Stimulated activated CD4-positive, alpha-beta T cell treated with anti-CD3 and anti-CD28 coated beads, Interleukin-2, amount 100 ng/mL, for 4 hours (primary cell): ENCODE results near the gene SUMO3.

Source experiments
- DNase-seq: peaks from one replicate; pipeline ENCODE4 v3.0.0-alpha.2; 2020; ENCODE audit warnings: low read depth

SUMO3 gene

GRCh38 chr21:44828362-44829056 lies 10.6 kb upstream of the SUMO3 start:
- no peak for DNase-seq

- no peak for DNase-seq
These were observed 5.4 kb upstream of the SUMO3 start for GRCh38 chr21:44823179-44823660.

GRCh38 chr21:44822484-44823178 lies 4.8 kb upstream of the SUMO3 start:
- no peak for DNase-seq

- DNase-seq: no peak
These were observed 3.0 kb upstream of the SUMO3 start for GRCh38 chr21:44820851-44821250.

- no peak for DNase-seq
These were observed 1.7 kb upstream of the SUMO3 start for GRCh38 chr21:44819283-44820243.

- DNase-seq: no peak
These were observed 764 bp upstream of the SUMO3 start for GRCh38 chr21:44818640-44819011.

GRCh38 chr21:44817506-44817880 lies 369 bp downstream of the SUMO3 start:
- peak; percentile 89 for DNase-seq

GRCh38 chr21:44816761-44817505 lies 929 bp downstream of the SUMO3 start:
- no peak for DNase-seq

- no peak for DNase-seq
These were observed 1.8 kb downstream of the SUMO3 start for GRCh38 chr21:44815852-44816628.

- DNase-seq: no peak
These were observed 2.6 kb downstream of the SUMO3 start for GRCh38 chr21:44815225-44815624.

- no peak for DNase-seq
These were observed 3.3 kb downstream of the SUMO3 start for GRCh38 chr21:44814498-44815023.

GRCh38 chr21:44813727-44814126 lies 4.1 kb downstream of the SUMO3 start:
- no peak for DNase-seq

GRCh38 chr21:44813149-44813548 lies 4.7 kb downstream of the SUMO3 start:
- no peak for DNase-seq

- DNase-seq: no peak
These were observed 5.2 kb downstream of the SUMO3 start for GRCh38 chr21:44812640-44813039.

GRCh38 chr21:44810779-44811178 lies 7.1 kb downstream of the SUMO3 start:
- DNase-seq: no peak

GRCh38 chr21:44805859-44806258 lies 12.0 kb downstream of the SUMO3 start:
- no peak for DNase-seq

GRCh38 chr21:44805226-44805625 lies 12.6 kb downstream of the SUMO3 start:
- no peak for DNase-seq

GRCh38 chr21:44804762-44805161 lies 13.1 kb downstream of the SUMO3 start:
- no peak for DNase-seq

GRCh38 chr21:44803651-44804050 lies 14.2 kb downstream of the SUMO3 start:
- no peak for DNase-seq

- no peak for DNase-seq
These were observed 15.3 kb downstream of the SUMO3 start for GRCh38 chr21:44802396-44803153.
